IMR-90 (cell line): Measurements from ENCODE around the gene ANKRD13D. TPM values are rescaled to one million over a fixed set of nuclear protein-coding genes. Genes with fewer than 3 reads are reported as not detected.

Experiments
- ATAC-seq: fragments of 200-7000 bp; cut with Tn5 transposase; 2 replicates; pipeline ENCODE4 v1.9.1; 2020; ENCODE audit warnings: low read depth, mild to moderate bottlenecking, moderate library complexity
- BruUV-seq: library from RNA; stranded (reverse); fragments of 400-500 nt; replicated peaks from 2 replicates; lab custom pipeline; 2021; lab: Mats Ljungman, UMichigan
- CTCF ChIA-PET: fragments of 300-600 bp; formaldehyde crosslinking; extraction: SDS; loops from one replicate; lab custom pipeline; 2021; ENCODE audit warnings: antibody characterized with exemption; lab: Yijun Ruan, JAX
- POLR2A ChIA-PET: fragments of 300-600 bp; sonication (Branson Sonifier 250); formaldehyde crosslinking; loops from one replicate; lab custom pipeline; 2022; ENCODE audit warnings: antibody characterized with exemption; ENCODE audit not compliant: unreplicated experiment; lab: Charles Lee
- DNase-seq: peaks from one replicate; pipeline ENCODE4 v3.0.0; 2013
- H2AFZ ChIP-seq: replicated peaks from 2 replicates; pipeline ENCODE3; 2013; ENCODE audit warnings: low read length, mild to moderate bottlenecking; ENCODE audit not compliant: poor library complexity
- H2AK5ac ChIP-seq: 2 replicates; pipeline ENCODE4 v1.6.1; 2013; ENCODE audit warnings: low read depth, low read length, inconsistent platforms
- H2AK9ac ChIP-seq: replicated peaks from 2 replicates; pipeline ENCODE3; 2013; ENCODE audit warnings: mild to moderate bottlenecking, low read depth, low read length, moderate library complexity; ENCODE audit not compliant: poor library complexity
- H2BK120ac ChIP-seq: 2 replicates; pipeline ENCODE4 v1.6.1; 2013; ENCODE audit warnings: low read depth, low read length, inconsistent platforms
- H2BK15ac ChIP-seq: 3 replicates; pipeline ENCODE4 v1.6.1; 2013; ENCODE audit warnings: low read depth, low read length, inconsistent platforms
- H2BK20ac ChIP-seq: 2 replicates; pipeline ENCODE4 v1.6.1; 2013; ENCODE audit warnings: low read depth, mild to moderate bottlenecking, inconsistent platforms, low read length, moderate library complexity
- H2BK5ac ChIP-seq: 2 replicates; pipeline ENCODE4 v1.6.1; 2013; ENCODE audit warnings: mild to moderate bottlenecking, low read depth, low read length, inconsistent platforms; ENCODE audit not compliant: poor library complexity, severe bottlenecking
- H3K14ac ChIP-seq: replicated peaks from 2 replicates; pipeline ENCODE4 v1.6.1; 2013; ENCODE audit warnings: low read depth, low read length, inconsistent platforms
- H3K18ac ChIP-seq: 2 replicates; pipeline ENCODE4 v1.6.1; 2013; ENCODE audit warnings: low read depth, low read length, control low read depth
- H3K23ac ChIP-seq: 2 replicates; pipeline ENCODE4 v1.6.1; 2013; ENCODE audit warnings: low read depth, low read length, inconsistent platforms
- H3K27ac ChIP-seq: 2 replicates; pipeline ENCODE4 v1.5.1; 2013; ENCODE audit warnings: mild to moderate bottlenecking, control low read depth, low read length; ENCODE audit not compliant: insufficient read depth
- H3K27me3 ChIP-seq: 2 replicates; pipeline ENCODE4 v1.6.1; 2013; ENCODE audit warnings: low read length; ENCODE audit not compliant: control insufficient read depth, insufficient read depth
- H3K36me3 ChIP-seq: 2 replicates; pipeline ENCODE4 v1.6.1; 2013; ENCODE audit warnings: low read length, mixed read lengths; ENCODE audit not compliant: control insufficient read depth, insufficient read depth
- H3K4ac ChIP-seq: 2 replicates; pipeline ENCODE4 v1.6.1; 2013; ENCODE audit warnings: low read depth, low read length, inconsistent platforms
- H3K4me1 ChIP-seq: 2 replicates; pipeline ENCODE4 v1.6.1; 2013; ENCODE audit warnings: low read length, mixed read lengths; ENCODE audit not compliant: control insufficient read depth, insufficient read depth
- H3K4me2 ChIP-seq: 2 replicates; pipeline ENCODE4 v1.6.1; 2013; ENCODE audit warnings: low read depth, mild to moderate bottlenecking, control low read depth, low read length, moderate library complexity
- H3K4me3 ChIP-seq: 2 replicates; pipeline ENCODE4 v1.5.1; 2013; ENCODE audit warnings: low read depth, mild to moderate bottlenecking, control low read depth, low read length, moderate library complexity; ENCODE audit not compliant: insufficient read depth
- H3K56ac ChIP-seq: 2 replicates; pipeline ENCODE4 v1.6.1; 2013; ENCODE audit warnings: low read length, inconsistent platforms; ENCODE audit not compliant: insufficient read depth; ENCODE audit errors: extremely low read depth
- H3K79me1 ChIP-seq, 2 experiments: 2 replicates each; pipeline ENCODE4 v1.6.1; 2013; ENCODE audit warnings: low read length in 2 of 2, inconsistent platforms in 1 of 2, low read depth in 1 of 2
- H3K9ac ChIP-seq: 2 replicates; pipeline ENCODE4 v1.6.1; 2013; ENCODE audit warnings: low read depth, low read length, control low read depth
- H3K9me1 ChIP-seq: 2 replicates; pipeline ENCODE4 v1.6.1; 2013; ENCODE audit warnings: low read length, inconsistent platforms; ENCODE audit not compliant: insufficient read depth
- H3K9me3 ChIP-seq: 2 replicates; pipeline ENCODE4 v1.6.1; 2013; ENCODE audit warnings: low read length; ENCODE audit not compliant: control insufficient read depth, insufficient read depth
- H4K20me1 ChIP-seq: 2 replicates; pipeline ENCODE4 v1.6.1; 2013; ENCODE audit warnings: low read length, inconsistent platforms; ENCODE audit not compliant: insufficient read depth
- H4K5ac ChIP-seq: 2 replicates; pipeline ENCODE4 v1.6.1; 2013; ENCODE audit warnings: mild to moderate bottlenecking, low read depth, low read length, control low read depth
- H4K8ac ChIP-seq, 2 experiments: 2 replicates each; pipeline ENCODE4 v1.6.1; 2013; ENCODE audit warnings: low read depth in 2 of 2, low read length in 2 of 2, control low read depth in 1 of 2, inconsistent platforms in 1 of 2
- H4K91ac ChIP-seq: 2 replicates; pipeline ENCODE4 v1.6.1; 2013; ENCODE audit warnings: low read depth, low read length, inconsistent platforms; ENCODE audit not compliant: insufficient read depth
- CEBPB ChIP-seq: IDR thresholded peaks from 2 replicates; pipeline ENCODE4 v1.6.1; 2012; ENCODE audit warnings: low read depth, low read length, improper control_type of control experiment
- CHD1 ChIP-seq: IDR thresholded peaks from 2 replicates; pipeline ENCODE4 v1.6.1; 2012; ENCODE audit warnings: low read depth, low read length, improper control_type of control experiment
- CTCF ChIP-seq: conservative IDR thresholded peaks from 2 replicates; pipeline ENCODE4 v1.5.1; 2012; ENCODE audit warnings: mild to moderate bottlenecking, low read depth, low read length, improper control_type of control experiment
- FOS ChIP-seq: fragments of 150-350 bp; IDR thresholded peaks from 2 replicates; pipeline ENCODE4 v1.6.1; 2016; ENCODE audit warnings: low read depth, low read length
- MXI1 ChIP-seq: IDR thresholded peaks from 2 replicates; pipeline ENCODE4 v1.6.1; 2012; ENCODE audit warnings: low read depth, mild to moderate bottlenecking, low read length, moderate library complexity, borderline replicate concordance
- NFE2L2 ChIP-seq: fragments of 150-350 bp; IDR thresholded peaks from 2 replicates; pipeline ENCODE4 v1.6.1; 2016; ENCODE audit warnings: low read depth, mild to moderate bottlenecking, low read length
- POLR2A ChIP-seq: IDR thresholded peaks from 2 replicates; pipeline ENCODE4 v1.6.1; 2012; ENCODE audit warnings: mild to moderate bottlenecking, low read depth, low read length
- RAD21 ChIP-seq: IDR thresholded peaks from 2 replicates; pipeline ENCODE4 v1.6.1; 2012; ENCODE audit warnings: low read length, improper control_type of control experiment
- RFX5 ChIP-seq: IDR thresholded peaks from 2 replicates; pipeline ENCODE4 v1.8.0; 2012; ENCODE audit warnings: low read depth, mild to moderate bottlenecking, low read length, moderate library complexity
- SMC3 ChIP-seq: fragments of 150-350 bp; IDR thresholded peaks from 2 replicates; pipeline ENCODE4 v1.6.1; 2016; ENCODE audit warnings: low read depth, mild to moderate bottlenecking, antibody characterized with exemption, low read length, moderate library complexity
- USF2 ChIP-seq: fragments of 150-350 bp; IDR thresholded peaks from 2 replicates; pipeline ENCODE4 v1.6.1; 2017; ENCODE audit warnings: mild to moderate bottlenecking, antibody characterized with exemption, low read length, low read depth
- WGBS, 2 experiments: methylation state at CpG; one replicate each; pipeline versions ENCODE4 v1.1.5 to v1.1.7; 2013; ENCODE audit warnings: missing lambda C conversion rate in 2 of 2; ENCODE audit not compliant: insufficient read length in 1 of 2; ENCODE audit errors: extremely low coverage in 2 of 2; 5-methylcytosine and 5-hydroxymethylcytosine counted together
- dilution Hi-C: fragments of 300-500 bp; cut with HindIII; formaldehyde crosslinking; loops from one replicate; pipeline ENCODE4 v1.14.3; 2018; ENCODE audit warnings: low sequenced_read_pairs; ENCODE audit not compliant: unreplicated experiment
- in situ Hi-C: fragments of 300-500 bp; cut with MboI; formaldehyde crosslinking; loops from 3 replicates; pipeline ENCODE4 v1.14.3; 2019; ENCODE audit warnings: low sequenced_read_pairs, inconsistent platforms, mixed read lengths
- intact Hi-C: fragments of 100-400 bp; cut with micrococcal nuclease; formaldehyde crosslinking; loops from 2 replicates; pipeline ENCODE4 v1.10.0; 2022
- polyA plus RNA-seq, 3 experiments: library from polyadenylated mRNA; depleted of rRNA; stranded (reverse); fragments of >200 nt; gene quantifications; 2 replicates each; pipeline ENCODE4 v1.2.3, GENCODE V29; 2012; ENCODE audit warnings: low replicate concordance in 1 of 3
- total RNA-seq: library from RNA; depleted of rRNA; stranded (reverse); fragments of >200 nt; gene quantifications from 2 replicates; pipeline ENCODE4 v1.2.3, GENCODE V29; 2012

ANKRD13D gene
- total and polyA plus RNA-seq, 2 of the 4 experiments (the other 2 are of a cell fraction), result 7.3 to 38.4 TPM

- intact Hi-C loops, result no loop called here
- H3K27ac ChIP-seq, result no peak overlapping the region
- H2BK5ac ChIP-seq, result no peak overlapping the region
- BruUV-seq, result no TSS peak
- no peaks in the 10 kb centered on the region for H3K9me3 ChIP-seq
- no peak overlapping the region for H3K56ac ChIP-seq
- H2BK15ac ChIP-seq, result no peak overlapping the region
- WGBS, 2 experiments, result 96% methylated on average over 5 of the region's 19 CpGs; no CpG with 5 or more reads in 1 of the 2 experiments
- TF ChIP-seq FOS (no peak), CTCF (no peak), USF2 (no peak), RAD21 (no peak), SMC3 (no peak), RFX5 (no peak), NFE2L2 (no peak), CEBPB (no peak), CHD1 (no peak), MXI1 (no peak), POLR2A (no peak)
- H3K4ac ChIP-seq, result no peak overlapping the region; the same call in 1 of the 2 replicates
- H4K8ac ChIP-seq, result no peak overlapping the region
- in situ Hi-C loops, result no loop called here
- peaks cover 28 to 98% of the 10 kb centered on the region in 2 experiments; a peak in 3 of 4 replicates for H3K79me1 ChIP-seq
- no peak overlapping the region for H3K18ac ChIP-seq
- peaks cover 44% of the 10 kb centered on the region for H4K20me1 ChIP-seq
- H3K4me2 ChIP-seq, result no peak overlapping the region
- H3K27me3 ChIP-seq, result no peaks in the 10 kb centered on the region
- no peak overlapping the region for H4K91ac ChIP-seq
- peaks cover 39% of the 10 kb centered on the region for H3K9me1 ChIP-seq
- H4K5ac ChIP-seq, result no peak overlapping the region
- POLR2A ChIA-PET, result no interaction called here
- no peak overlapping the region for H3K14ac ChIP-seq
- no peak overlapping the region for H2AFZ ChIP-seq
- ATAC-seq (no peak), DNase-seq (no peak)
- H2BK20ac ChIP-seq, result no peak overlapping the region
- CTCF ChIA-PET, result no interaction called here
- peak overlapping the region; percentile 45 for H2AK9ac ChIP-seq
- H3K9ac ChIP-seq, result no peak overlapping the region
- no peak overlapping the region for H3K23ac ChIP-seq
- peaks cover 37% of the 10 kb centered on the region for H3K4me1 ChIP-seq
- peaks cover 10% of the 10 kb centered on the region; the same call in 1 of the 2 replicates for H3K36me3 ChIP-seq
- no peak overlapping the region for H3K4me3 ChIP-seq
- no peak overlapping the region for H2BK120ac ChIP-seq
- H2AK5ac ChIP-seq, result 0 out of 2 replicates have a peak overlapping the region, but pooled peaks have one; percentile 36
- dilution Hi-C loops, result no loop called here
Measured at GRCh38 chr11:67271541-67272284, 17.4 kb upstream of the ANKRD13D start.
